ENCODE data around the gene GP5. TPM values are rescaled to one million over a fixed set of nuclear protein-coding genes. Genes with fewer than 3 reads are reported as not detected.

GP5 gene
- total and polyA plus RNA-seq, 3 donors from 2014 or later, result 0.06 to 0.16 TPM; not detected in 1

GRCh38 chr3:194379231-194379630 lies 19.8 kb downstream of the GP5 start:
- intact Hi-C loops (cut with DNase I; ENCODE audit: low total_unique reads), result no loop called here
- Histone ChIP-seq H3K9me3 (no peaks in the 10 kb centered on the region), H3K4me3 (no peak overlapping the region), H3K27ac (no peak overlapping the region), H3K4me1 (no peaks in the 10 kb centered on the region), H3K36me3 (ENCODE audit: low read depth, missing control alignments) (no peaks in the 10 kb centered on the region), H3K27me3 (no peaks in the 10 kb centered on the region)
- no peak for DNase-seq
- WGBS, 2 donors, result 89 to 94% methylated on average over 6 of the region's 6 CpGs
- TF ChIP-seq CTCF (IDR thresholded peaks at IDR 0.05), result no peak
- TF ChIP-seq POLR2A (IDR thresholded peaks at IDR 0.05), result no peak

- intact Hi-C loops (cut with DNase I; ENCODE audit: low total_unique reads), result no loop called here
- WGBS, 2 donors, result 89 to 94% methylated on average over 1 of the region's 1 CpG
- no peaks in the 10 kb centered on the region for H3K36me3 ChIP-seq (ENCODE audit: low read depth, missing control alignments)
- no peaks in the 10 kb centered on the region for H3K4me1 ChIP-seq
- DNase-seq, result no peak
- H3K27ac ChIP-seq, result no peak overlapping the region
- H3K4me3 ChIP-seq, result no peak overlapping the region
- H3K9me3 ChIP-seq, result no peaks in the 10 kb centered on the region
- no peaks in the 10 kb centered on the region for H3K27me3 ChIP-seq
- no peak for TF ChIP-seq CTCF (IDR thresholded peaks at IDR 0.05)
- TF ChIP-seq POLR2A (IDR thresholded peaks at IDR 0.05), result no peak
Observed at GRCh38 chr3:194377708-194378107, 21.4 kb downstream of the GP5 start.

GRCh38 chr3:194376241-194376560 lies 22.9 kb downstream of the GP5 start:
- no peak for TF ChIP-seq POLR2A (IDR thresholded peaks at IDR 0.05)
- TF ChIP-seq CTCF (IDR thresholded peaks at IDR 0.05), result no peak
- no peak overlapping the region for H3K4me3 ChIP-seq
- 90 to 91% methylated on average over 10 of the region's 10 CpGs for WGBS, 2 donors
- H3K9me3 ChIP-seq, result no peaks in the 10 kb centered on the region
- no peak for DNase-seq
- H3K36me3 ChIP-seq (ENCODE audit: low read depth, missing control alignments), result no peaks in the 10 kb centered on the region
- no peaks in the 10 kb centered on the region for H3K27me3 ChIP-seq
- H3K4me1 ChIP-seq, result no peaks in the 10 kb centered on the region
- no peak overlapping the region for H3K27ac ChIP-seq
- intact Hi-C loops (cut with DNase I; ENCODE audit: low total_unique reads), result no loop called here

- TF ChIP-seq POLR2A (IDR thresholded peaks at IDR 0.05), result no peak
- no peak for TF ChIP-seq CTCF (IDR thresholded peaks at IDR 0.05)
- 69 to 73% methylated on average over 15 of the region's 15 CpGs for WGBS, 2 donors
- H3K4me1 ChIP-seq, result no peaks in the 10 kb centered on the region
Observed at GRCh38 chr3:194375473-194376240, 23.4 kb downstream of the GP5 start.

GRCh38 chr3:194374935-194375334 lies 24.1 kb downstream of the GP5 start:
- WGBS, 2 donors, result 78 to 85% methylated on average over 5 to 10 of the region's 10 CpGs
- DNase-seq, result no peak
- no peak for TF ChIP-seq CTCF (IDR thresholded peaks at IDR 0.05)

More at GRCh38 chr3:194375473-194376240, 23.4 kb downstream of the GP5 start:
- no peak for DNase-seq
- Histone ChIP-seq H3K27ac (no peak overlapping the region), H3K27me3 (no peaks in the 10 kb centered on the region), H3K36me3 (ENCODE audit: low read depth, missing control alignments) (no peaks in the 10 kb centered on the region), H3K4me3 (no peak overlapping the region), H3K9me3 (no peaks in the 10 kb centered on the region)
- intact Hi-C loops (cut with DNase I; ENCODE audit: low total_unique reads), result no loop called here

More at GRCh38 chr3:194374935-194375334, 24.1 kb downstream of the GP5 start:
- intact Hi-C loops (cut with DNase I; ENCODE audit: low total_unique reads), result no loop called here
- Histone ChIP-seq H3K9me3 (no peaks in the 10 kb centered on the region), H3K4me3 (no peak overlapping the region), H3K27me3 (no peaks in the 10 kb centered on the region), H3K27ac (no peak overlapping the region), H3K4me1 (no peaks in the 10 kb centered on the region), H3K36me3 (ENCODE audit: low read depth, missing control alignments) (no peaks in the 10 kb centered on the region)

Data from testis (tissue), 3 donors.